OCI-LY1 (cell line): ENCODE data around the gene COL25A1.

Experiments
- H2AFZ ChIP-seq: fragments of 200-600 bp; sonication (generic), shearing (Covaris generic); 2 replicates; pipeline ENCODE4 v1.6.0; 2014; ENCODE audit warnings: antibody characterized with exemption, mild to moderate bottlenecking, low read length
- H3F3A ChIP-seq: fragments of 200-600 bp; sonication (generic), shearing (Covaris generic); 2 replicates; pipeline ENCODE4 v1.6.0; 2014; ENCODE audit warnings: mild to moderate bottlenecking, antibody characterized with exemption, low read length, moderate library complexity; ENCODE audit not compliant: insufficient read depth
- H3K27ac ChIP-seq: fragments of 200-600 bp; sonication (generic); 2 replicates; pipeline ENCODE4 v1.5.1; 2014; ENCODE audit warnings: low read length, mixed run types, mild to moderate bottlenecking, low read depth; ENCODE audit not compliant: poor library complexity, severe bottlenecking
- H3K27me3 ChIP-seq: fragments of 200-600 bp; sonication (generic); 2 replicates; pipeline ENCODE4 v1.6.0; 2014; ENCODE audit warnings: antibody characterized with exemption, mild to moderate bottlenecking, low read length, moderate library complexity; ENCODE audit not compliant: insufficient read depth
- H3K36me3 ChIP-seq: fragments of 200-600 bp; sonication (generic); 2 replicates; pipeline ENCODE4 v1.6.1; 2014; ENCODE audit warnings: mild to moderate bottlenecking, antibody characterized with exemption, low read length, moderate library complexity, mixed read lengths; ENCODE audit not compliant: insufficient read depth
- H3K4me1 ChIP-seq: fragments of 200-600 bp; sonication (generic); 2 replicates; pipeline ENCODE4 v1.5.1; 2014; ENCODE audit warnings: mild to moderate bottlenecking, low read length, moderate library complexity; ENCODE audit not compliant: insufficient read depth, severe bottlenecking
- H3K4me2 ChIP-seq: fragments of 200-600 bp; sonication (generic), shearing (Covaris generic); 2 replicates; pipeline ENCODE4 v1.6.1; 2014; ENCODE audit warnings: low read length
- H3K4me3 ChIP-seq: fragments of 200-600 bp; sonication (generic); 2 replicates; pipeline ENCODE4 v1.5.1; 2014; ENCODE audit warnings: low read length, low read depth, mild to moderate bottlenecking, mixed read lengths; ENCODE audit not compliant: poor library complexity, severe bottlenecking
- H3K79me2 ChIP-seq: fragments of 200-600 bp; shearing (Covaris generic); 2 replicates; pipeline ENCODE4 v1.6.1; 2016; ENCODE audit warnings: mixed run types, low read length, mixed read lengths; ENCODE audit not compliant: insufficient read depth
- H3K9ac ChIP-seq: fragments of 200-600 bp; sonication (generic), shearing (Covaris generic); 2 replicates; pipeline ENCODE4 v1.6.1; 2014; ENCODE audit warnings: mild to moderate bottlenecking, low read length, mixed read lengths
- H3K9me2 ChIP-seq: fragments of 200-600 bp; sonication (generic), shearing (Covaris generic); 2 replicates; pipeline ENCODE4 v1.6.1; 2014; ENCODE audit warnings: low read depth, mild to moderate bottlenecking, low read length, mixed read lengths
- H3K9me3 ChIP-seq: fragments of 200-600 bp; shearing (Covaris generic); 2 replicates; pipeline ENCODE4 v1.6.1; 2014; ENCODE audit warnings: low read length, mixed read lengths
- H4K20me1 ChIP-seq: fragments of 200-600 bp; sonication (generic), shearing (Covaris generic); 2 replicates; pipeline ENCODE4 v1.6.0; 2016; ENCODE audit warnings: mild to moderate bottlenecking, low read length; ENCODE audit not compliant: insufficient read depth
- EZH2 ChIP-seq: fragments of 200-600 bp; sonication (generic), shearing (Covaris generic); IDR thresholded peaks from 2 replicates; pipeline ENCODE4 v1.8.0; 2017; ENCODE audit warnings: borderline replicate concordance, mixed run types, mild to moderate bottlenecking, antibody characterized with exemption, low read length, moderate library complexity, mixed read lengths
- TF ChIP-seq, protein P1 (sequence below): fragments of 200-600 bp; sonication (generic), shearing (Covaris generic); IDR thresholded peaks from 2 replicates; pipeline ENCODE4 v1.5.1; 2017; ENCODE audit warnings: mild to moderate bottlenecking, antibody characterized with exemption, low read length, moderate library complexity, mixed read lengths

Gene COL25A1

DNA sequence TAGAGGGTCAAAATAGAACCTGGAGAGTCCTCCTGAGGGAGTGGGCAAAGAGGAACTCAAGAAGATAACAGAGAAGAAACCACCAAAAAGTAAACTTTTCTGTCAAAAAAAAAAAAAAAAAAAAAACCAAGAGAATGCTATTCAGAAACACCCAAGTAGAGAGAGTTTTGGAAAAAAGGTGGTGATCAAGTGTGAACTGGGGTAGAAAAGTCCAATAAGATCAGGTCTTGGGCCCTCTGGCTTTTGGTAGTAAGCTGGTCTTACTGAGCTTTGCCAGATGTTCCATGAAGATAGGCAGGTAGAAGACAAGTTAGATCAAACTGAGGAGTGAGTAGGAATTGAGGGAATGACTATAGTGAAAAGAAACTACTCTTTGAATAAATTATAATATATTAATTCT, 167.5 kb downstream of the COL25A1 start:
- Histone ChIP-seq H3K36me3 (no peaks in the 10 kb centered on the region), H2AFZ (no peak overlapping the region), H4K20me1 (no peaks in the 10 kb centered on the region), H3K4me1 (no peaks in the 10 kb centered on the region), H3K4me2 (no peak overlapping the region), H3K27ac (no peak overlapping the region), H3K9ac (no peak overlapping the region), H3K79me2 (no peaks in the 10 kb centered on the region), H3F3A (no peaks in the 10 kb centered on the region), H3K9me2 (no peaks in the 10 kb centered on the region), H3K9me3 (no peaks in the 10 kb centered on the region), H3K27me3 (no peaks in the 10 kb centered on the region), H3K4me3 (no peak overlapping the region)
- TF ChIP-seq EZH2, result no peak
- TF ChIP-seq, protein P1, sequence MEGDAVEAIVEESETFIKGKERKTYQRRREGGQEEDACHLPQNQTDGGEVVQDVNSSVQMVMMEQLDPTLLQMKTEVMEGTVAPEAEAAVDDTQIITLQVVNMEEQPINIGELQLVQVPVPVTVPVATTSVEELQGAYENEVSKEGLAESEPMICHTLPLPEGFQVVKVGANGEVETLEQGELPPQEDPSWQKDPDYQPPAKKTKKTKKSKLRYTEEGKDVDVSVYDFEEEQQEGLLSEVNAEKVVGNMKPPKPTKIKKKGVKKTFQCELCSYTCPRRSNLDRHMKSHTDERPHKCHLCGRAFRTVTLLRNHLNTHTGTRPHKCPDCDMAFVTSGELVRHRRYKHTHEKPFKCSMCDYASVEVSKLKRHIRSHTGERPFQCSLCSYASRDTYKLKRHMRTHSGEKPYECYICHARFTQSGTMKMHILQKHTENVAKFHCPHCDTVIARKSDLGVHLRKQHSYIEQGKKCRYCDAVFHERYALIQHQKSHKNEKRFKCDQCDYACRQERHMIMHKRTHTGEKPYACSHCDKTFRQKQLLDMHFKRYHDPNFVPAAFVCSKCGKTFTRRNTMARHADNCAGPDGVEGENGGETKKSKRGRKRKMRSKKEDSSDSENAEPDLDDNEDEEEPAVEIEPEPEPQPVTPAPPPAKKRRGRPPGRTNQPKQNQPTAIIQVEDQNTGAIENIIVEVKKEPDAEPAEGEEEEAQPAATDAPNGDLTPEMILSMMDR, result no peak

DNA sequence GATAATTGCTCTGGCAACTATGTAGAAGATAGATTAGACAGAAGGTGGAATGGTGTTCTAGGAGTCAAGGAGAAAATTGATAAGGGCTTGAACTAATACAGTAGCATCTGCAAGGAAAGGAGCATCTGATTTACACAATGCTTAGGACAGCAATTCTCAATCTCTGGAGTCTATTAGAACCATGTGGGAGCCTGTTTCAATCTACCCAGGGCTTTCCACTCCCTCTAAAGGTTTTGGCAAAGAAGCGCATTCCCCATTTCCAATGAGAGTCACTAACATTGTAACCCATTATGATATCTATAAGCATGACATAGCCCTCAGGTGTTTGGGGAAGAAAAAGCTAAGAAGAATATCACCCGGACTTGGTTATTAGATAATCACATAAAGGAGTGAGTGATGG, 168.2 kb downstream of the COL25A1 start:
- H3K27ac ChIP-seq, result no peak overlapping the region
- H3K9me2 ChIP-seq, result no peaks in the 10 kb centered on the region
- no peaks in the 10 kb centered on the region for H3F3A ChIP-seq
- H3K27me3 ChIP-seq, result no peaks in the 10 kb centered on the region
- no peak overlapping the region for H2AFZ ChIP-seq
- no peak overlapping the region for H3K9ac ChIP-seq
- H3K79me2 ChIP-seq, result no peaks in the 10 kb centered on the region
- H3K4me2 ChIP-seq, result no peak overlapping the region
- no peaks in the 10 kb centered on the region for H3K36me3 ChIP-seq
- TF ChIP-seq, protein P1, result no peak
- TF ChIP-seq EZH2, result no peak
- no peaks in the 10 kb centered on the region for H3K9me3 ChIP-seq
- no peaks in the 10 kb centered on the region for H3K4me1 ChIP-seq
- H3K4me3 ChIP-seq, result no peak overlapping the region
- no peaks in the 10 kb centered on the region for H4K20me1 ChIP-seq

DNA sequence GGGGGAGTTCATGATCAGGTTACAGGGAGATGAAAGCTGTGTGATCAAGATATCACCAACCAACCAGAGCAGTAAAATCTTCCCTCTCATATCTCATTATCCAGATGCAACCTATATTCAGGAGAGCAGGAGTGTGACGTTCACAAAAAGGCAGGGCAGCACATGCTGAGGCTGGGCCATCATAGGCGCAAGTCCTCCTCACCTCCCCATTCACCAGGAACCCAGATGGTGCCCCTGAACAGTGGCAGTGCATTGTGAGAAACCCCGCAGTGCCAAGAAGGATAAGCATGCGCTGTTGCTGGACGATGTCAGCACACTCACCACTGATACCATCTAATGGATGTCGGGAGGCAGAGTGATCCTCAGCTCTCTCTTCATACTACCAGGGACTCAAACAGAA, 170.9 kb downstream of the COL25A1 start:
- Histone ChIP-seq H3K79me2 (no peaks in the 10 kb centered on the region), H4K20me1 (no peaks in the 10 kb centered on the region), H3K4me3 (no peak overlapping the region), H3K27me3 (no peaks in the 10 kb centered on the region), H3K9me3 (no peaks in the 10 kb centered on the region), H3K9me2 (no peaks in the 10 kb centered on the region), H3K36me3 (no peaks in the 10 kb centered on the region), H3F3A (no peaks in the 10 kb centered on the region), H3K4me1 (no peaks in the 10 kb centered on the region), H3K27ac (no peak overlapping the region), H3K4me2 (no peak overlapping the region), H2AFZ (no peak overlapping the region), H3K9ac (no peak overlapping the region)
- no peak for TF ChIP-seq EZH2
- TF ChIP-seq, protein P1, result no peak
